HepG2 (cell line): ENCODE data around the gene C14orf93. TPM values are rescaled to one million over a fixed set of nuclear protein-coding genes. Genes with fewer than 3 reads are reported as not detected.

Source experiments
- AGO1 ChIP-seq: fragments of 200-400 bp; formaldehyde crosslinking; IDR thresholded peaks from 2 replicates; pipeline ENCODE4 v1.6.1; 2017; ENCODE audit warnings: mild to moderate bottlenecking, low read depth, low read length, moderate library complexity; ENCODE audit not compliant: poor library complexity, severe bottlenecking
- DRAP1 ChIP-seq: IDR thresholded peaks from 2 replicates; pipeline ENCODE4 v1.6.1; 2016; ENCODE audit warnings: missing genetic modification reagents, missing compliant biosample characterization
- FOXP1 ChIP-seq, 2 experiments: fragments of 450-650 bp in 1 of 2; IDR thresholded peaks; 2 replicates each; pipeline ENCODE4 v1.6.1; 2017 to 2018; ENCODE audit warnings: antibody characterized with exemption in 1 of 2
- GTF2F1 ChIP-seq: fragments of 150-350 bp; IDR thresholded peaks from 2 replicates; pipeline ENCODE4 v1.6.1; 2014; ENCODE audit warnings: low read length
- GTF3A ChIP-seq: sonication (generic); formaldehyde crosslinking; conservative IDR thresholded peaks from 2 replicates; pipeline ENCODE4 v1.4.0; 2020; ENCODE audit warnings: mild to moderate bottlenecking, missing genetic modification reagents
- HNF4G ChIP-seq, 2 experiments: sonication (generic) in 1 of 2; formaldehyde crosslinking in 1 of 2; IDR thresholded peaks; 2 replicates each; pipeline versions ENCODE4 v1.4.0 to v1.6.1; 2011 to 2020; ENCODE audit warnings: borderline replicate concordance in 2 of 2, low read depth in 2 of 2, mild to moderate bottlenecking in 2 of 2, low read length in 1 of 2, missing genetic modification reagents in 1 of 2, moderate library complexity in 1 of 2
- KLF6 ChIP-seq: IDR thresholded peaks from 2 replicates; pipeline ENCODE4 v1.8.0; 2016; ENCODE audit warnings: missing biosample characterization, missing genetic modification reagents
- KLF9 ChIP-seq: IDR thresholded peaks from 2 replicates; pipeline ENCODE4 v1.6.1; 2016; ENCODE audit warnings: low read depth
- NR2F1 ChIP-seq, 2 experiments: fragments of 450-650 bp in 1 of 2; formaldehyde crosslinking in 1 of 2; IDR thresholded peaks; 2 replicates each; pipeline versions ENCODE4 v1.5.0 to v1.6.1; 2016 to 2020; ENCODE audit warnings: mild to moderate bottlenecking in 1 of 2, missing compliant biosample characterization in 1 of 2, missing genetic modification reagents in 1 of 2, moderate library complexity in 1 of 2
- PLSCR1 ChIP-seq: sonication (generic); formaldehyde crosslinking; IDR thresholded peaks from 2 replicates; pipeline ENCODE4 v1.5.0; 2020; ENCODE audit warnings: missing genetic modification reagents, mild to moderate bottlenecking, borderline replicate concordance
- PRDM4 ChIP-seq: sonication (generic); formaldehyde crosslinking; IDR thresholded peaks from 2 replicates; pipeline ENCODE4 v1.9.0; 2021; ENCODE audit warnings: missing genetic modification reagents, borderline replicate concordance
- SNAPC4 ChIP-seq: sonication (generic); formaldehyde crosslinking; IDR thresholded peaks from 2 replicates; pipeline ENCODE4 v1.4.0; 2020; ENCODE audit warnings: mild to moderate bottlenecking, missing genetic modification reagents
- ZBTB43 ChIP-seq: sonication (generic); formaldehyde crosslinking; conservative IDR thresholded peaks from 2 replicates; pipeline ENCODE4 v1.4.0; 2020; ENCODE audit warnings: missing genetic modification reagents
- ZNF234 ChIP-seq: sonication (generic); formaldehyde crosslinking; conservative IDR thresholded peaks from 2 replicates; pipeline ENCODE4 v1.5.1; 2020; ENCODE audit warnings: mild to moderate bottlenecking, missing genetic modification reagents
- ZNF720 ChIP-seq: sonication (generic); formaldehyde crosslinking; IDR thresholded peaks from 2 replicates; pipeline ENCODE4 v1.4.0; 2020; ENCODE audit warnings: missing genetic modification reagents
- ZNF780A ChIP-seq: sonication (generic); formaldehyde crosslinking; IDR thresholded peaks from 2 replicates; pipeline ENCODE4 v1.8.0; 2022; ENCODE audit warnings: mild to moderate bottlenecking, missing genetic modification reagents, moderate library complexity
- polyA plus RNA-seq, 8 experiments: library from polyadenylated mRNA; depleted of rRNA in 3 of 8; stranded (reverse) in 7 of 8; unstranded in 1 of 8; fragments of >200 nt; fragmentation: Illumina TruSeq in 4 of 8; extraction: Trizol in 4 of 8; gene quantifications; 2 replicates each; pipeline versions ENCODE4 v1.2.1 to v1.2.3, GENCODE V29; 2011 to 2016; ENCODE audit warnings: low read depth in 4 of 8, missing spikeins in 1 of 8, mixed read lengths in 1 of 8; ENCODE audit not compliant: insufficient read depth in 1 of 8
- total RNA-seq, 5 experiments: library from RNA; depleted of rRNA; stranded (reverse); fragments of >200 nt; fragmentation: Illumina TruSeq; extraction: Trizol; gene quantifications; 2 replicates each; pipeline ENCODE4 v1.2.3, GENCODE V29; 2016; ENCODE audit warnings: low read depth in 1 of 5

Gene C14orf93
- total and polyA plus RNA-seq, 2 of the 13 experiments (the other 11 are each of a cell fraction or from before 2014, with no cell fraction given), result 11.4 to 22.5 TPM

- TF ChIP-seq FOXP1 (IDR thresholded peaks at IDR 0.05) (no peak), FOXP1 (CRISPR knock-in tag; IDR thresholded peaks at IDR 0.05) (no peak), HNF4G (IDR thresholded peaks at IDR 0.05; ENCODE audit: borderline replicate concordance, low read depth, low read length) (no peak), HNF4G (CRISPR knock-in tag; IDR thresholded peaks at IDR 0.05; ENCODE audit: borderline replicate concordance, low read depth) (no peak), PRDM4 (no peak), NR2F1 (CRISPR knock-in tag; IDR thresholded peaks at IDR 0.05) (peak in 1 of 2 experiments; percentile 18; a peak in 1 of 4 replicates), GTF3A (CRISPR knock-in tag) (0 out of 2 replicates have a peak, but pooled peaks have one; percentile 8), DRAP1 (no peak), ZNF234 (CRISPR knock-in tag) (no peak), AGO1 (no peak), ZNF780A (no peak), KLF6 (no peak), GTF2F1 (no peak), SNAPC4 (CRISPR knock-in tag) (no peak), ZBTB43 (CRISPR knock-in tag) (no peak), PLSCR1 (CRISPR knock-in tag) (no peak), ZNF720 (CRISPR knock-in tag) (no peak), KLF9 (CRISPR knock-in tag) (no peak)
These were observed 31.5 kb downstream of the C14orf93 start (continued) for GRCh38 chr14:22978487-22978837.
